ENCODE data around the gene CLTCL1.

Gene CLTCL1

GRCh38 chr22:19182472-19183157 is 108.9 kb downstream of the CLTCL1 start:
- CTCF ChIA-PET: no interaction called here

DNA sequence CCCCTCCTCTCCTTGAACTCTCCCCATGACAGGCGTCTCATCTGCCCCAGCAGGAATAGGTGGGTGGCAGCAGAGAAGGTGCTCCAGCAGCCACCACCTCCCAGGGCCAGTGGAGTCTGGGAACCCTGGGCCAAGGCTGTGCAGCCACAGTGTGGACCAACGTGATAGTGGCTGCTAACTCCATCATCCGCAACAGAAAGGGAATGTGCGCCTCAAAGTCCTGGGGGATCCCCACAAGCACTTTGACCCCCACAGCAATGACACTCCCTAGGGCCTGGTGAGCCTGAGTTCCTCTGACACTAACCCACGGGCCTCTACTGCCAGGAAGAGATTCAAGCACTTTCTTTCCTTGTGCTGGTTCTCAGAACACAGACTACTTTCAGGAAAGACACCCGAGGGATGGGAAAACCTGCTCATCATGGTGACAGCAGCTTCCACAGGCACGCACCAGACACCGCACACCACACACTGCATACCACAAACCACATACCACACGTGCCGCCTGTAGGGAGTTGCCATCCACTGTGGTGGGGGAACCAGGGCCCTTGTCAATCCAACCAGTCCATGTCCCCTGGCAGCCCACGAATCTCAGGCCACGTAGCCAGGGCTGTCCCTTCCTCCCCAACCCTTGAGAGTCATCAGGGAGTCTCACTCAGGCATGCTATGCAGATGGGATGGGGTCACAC is 109.6 kb downstream of the CLTCL1 start:
- POLR2A ChIA-PET: interaction anchor here (1.0 to 1.1 kb wide), 3 partner anchors 8 to 265 kb away, joined by 3 read pairs; partner anchors contain the start of genes C22orf39 and ESS2

More at GRCh38 chr22:19182472-19183157, 108.9 kb downstream of the CLTCL1 start:
- no peak for TF ChIP-seq FOXA1 (IDR thresholded peaks at IDR 0.05)
- no peak for TF ChIP-seq LEF1 (IDR thresholded peaks at IDR 0.05; ENCODE audit: borderline replicate concordance)
- TF ChIP-seq HDGF (IDR thresholded peaks at IDR 0.05; ENCODE audit: borderline replicate concordance): no peak
- TF ChIP-seq FOXM1 (IDR thresholded peaks at IDR 0.05; ENCODE audit: borderline replicate concordance): no peak
- TF ChIP-seq NFRKB (IDR thresholded peaks at IDR 0.05): no peak
- no peak for TF ChIP-seq ZNF384 (IDR thresholded peaks at IDR 0.05)
- TF ChIP-seq L3MBTL2 (conservative IDR thresholded peaks at IDR 0.05): no peak
- TF ChIP-seq PKNOX1 (IDR thresholded peaks at IDR 0.05): no peak
- TF ChIP-seq BHLHE40 (IDR thresholded peaks at IDR 0.05; ENCODE audit: borderline replicate concordance): no peak
- TF ChIP-seq TARDBP (IDR thresholded peaks at IDR 0.05): no peak
- no peak for TF ChIP-seq SP1 (IDR thresholded peaks at IDR 0.05)
- TF ChIP-seq FOXK2 (IDR thresholded peaks at IDR 0.05): no peak
- no peak for TF ChIP-seq ELF4 (IDR thresholded peaks at IDR 0.05)
- no peak for TF ChIP-seq SUZ12 (IDR thresholded peaks at IDR 0.05)
- TF ChIP-seq ARNT (IDR thresholded peaks at IDR 0.05): no peak
- TF ChIP-seq CTBP1 (IDR thresholded peaks at IDR 0.05; ENCODE audit: borderline replicate concordance): no peak
- no peak for DNase-seq (ENCODE audit: extremely low spot score)
- POLR2A ChIA-PET: interaction anchor here (1.0 to 1.1 kb wide), 4 partner anchors 8 to 264 kb away, joined by 3 to 4 read pairs (median 3); partner anchors contain the start of genes C22orf39 and ESS2

DNA sequence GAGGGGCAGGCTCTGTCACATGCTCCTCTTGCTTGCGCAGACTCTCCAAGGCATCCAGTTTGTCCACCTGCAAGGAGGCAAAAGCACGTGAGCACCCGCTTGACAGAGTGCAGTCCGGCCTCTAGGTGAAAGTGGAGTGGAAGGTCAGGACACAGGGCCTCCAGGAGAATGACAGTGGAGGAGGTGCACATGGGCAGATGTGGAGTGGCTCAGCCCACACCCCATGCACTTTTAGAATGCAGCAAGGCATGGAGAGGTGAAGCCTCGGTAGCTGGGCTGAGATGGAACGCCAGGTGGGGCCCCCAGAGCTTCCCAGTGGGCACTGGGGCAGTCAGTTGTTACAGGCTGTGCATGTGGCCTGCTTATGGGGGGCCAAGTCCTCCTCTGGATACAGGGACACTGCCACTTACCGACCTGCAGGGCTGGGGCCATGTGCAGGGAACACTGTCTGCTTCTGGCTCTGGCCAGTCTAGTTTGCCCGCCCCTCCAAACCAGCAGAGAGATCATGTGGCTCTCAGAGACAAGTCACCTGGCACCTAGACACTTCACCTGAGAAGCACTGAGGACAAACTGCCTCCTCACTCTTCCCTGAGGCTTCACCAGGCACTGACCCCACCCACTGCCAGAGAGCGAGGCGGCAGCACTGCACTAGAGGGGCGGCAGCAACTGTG is 110.6 kb downstream of the CLTCL1 start:
- TF ChIP-seq SP1 (IDR thresholded peaks at IDR 0.05): no peak
- TF ChIP-seq L3MBTL2 (conservative IDR thresholded peaks at IDR 0.05): no peak
- no peak for TF ChIP-seq NFRKB (IDR thresholded peaks at IDR 0.05)
- no peak for TF ChIP-seq LEF1 (IDR thresholded peaks at IDR 0.05; ENCODE audit: borderline replicate concordance)
- TF ChIP-seq ELF4 (IDR thresholded peaks at IDR 0.05): no peak
- TF ChIP-seq FOXA1 (IDR thresholded peaks at IDR 0.05): no peak
- no peak for TF ChIP-seq TARDBP (IDR thresholded peaks at IDR 0.05)
- TF ChIP-seq FOXK2 (IDR thresholded peaks at IDR 0.05): no peak
- no peak for TF ChIP-seq ZNF384 (IDR thresholded peaks at IDR 0.05)
- no peak for TF ChIP-seq FOXM1 (IDR thresholded peaks at IDR 0.05; ENCODE audit: borderline replicate concordance)
- TF ChIP-seq ARNT (IDR thresholded peaks at IDR 0.05): no peak
- TF ChIP-seq BHLHE40 (IDR thresholded peaks at IDR 0.05; ENCODE audit: borderline replicate concordance): no peak
- TF ChIP-seq SUZ12 (IDR thresholded peaks at IDR 0.05): no peak
- no peak for TF ChIP-seq CTBP1 (IDR thresholded peaks at IDR 0.05; ENCODE audit: borderline replicate concordance)
- no peak for TF ChIP-seq HDGF (IDR thresholded peaks at IDR 0.05; ENCODE audit: borderline replicate concordance)
- CTCF ChIA-PET: no interaction called here
- POLR2A ChIA-PET: no interaction called here
- no peak for DNase-seq (ENCODE audit: extremely low spot score)

More for the DNA sequence above, 109.6 kb downstream of the CLTCL1 start:
- no peak for TF ChIP-seq NFRKB (IDR thresholded peaks at IDR 0.05)
- no peak for TF ChIP-seq HDGF (IDR thresholded peaks at IDR 0.05; ENCODE audit: borderline replicate concordance)
- CTCF ChIA-PET: no interaction called here
- DNase-seq (ENCODE audit: extremely low spot score): no peak

DNA sequence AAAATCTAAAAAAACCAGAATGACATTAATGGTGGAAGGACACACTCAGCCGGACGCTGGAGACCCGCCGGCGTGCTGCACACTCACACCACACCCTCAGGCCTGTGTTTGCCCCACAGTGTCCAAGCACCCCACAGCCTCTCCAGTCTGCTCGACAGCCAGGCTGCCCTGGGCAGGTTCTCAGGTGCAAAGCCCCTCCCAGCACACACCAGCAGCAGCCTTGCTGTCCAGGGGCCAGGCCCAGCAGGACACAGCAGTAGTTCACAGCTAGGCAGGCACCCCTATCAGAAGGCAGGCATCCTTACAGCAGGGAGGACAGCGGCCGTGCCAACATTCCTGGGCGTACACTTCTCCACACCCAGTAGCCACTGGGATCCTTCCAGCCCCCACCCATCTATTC is 111.3 kb downstream of the CLTCL1 start:
- CTCF ChIA-PET: interaction anchor here (0.9 to 1.8 kb wide), 5 partner anchors 9 to 165 kb away, joined by 4 to 8 read pairs (median 5); no protein-coding TSS in a partner anchor
- POLR2A ChIA-PET: interaction anchor here (1.0 to 3.5 kb wide), 4 partner anchors 36 to 294 kb away, joined by 3 to 20 read pairs (median 8); partner anchors contain the start of genes CLTCL1, ESS2, HIRA and MRPL40
- no peak for DNase-seq (ENCODE audit: extremely low spot score)

GRCh38 chr22:19179497-19180048 is 111.9 kb downstream of the CLTCL1 start:
- peak; percentile 87 for DNase-seq (ENCODE audit: extremely low spot score)

More for the DNA sequence above, 111.3 kb downstream of the CLTCL1 start:
- TF ChIP-seq ARNT (IDR thresholded peaks at IDR 0.05) (no peak), TARDBP (IDR thresholded peaks at IDR 0.05) (no peak)

More at GRCh38 chr22:19179497-19180048, 111.9 kb downstream of the CLTCL1 start:
- CTCF ChIA-PET: interaction anchor here (0.5 to 1.8 kb wide), 12 partner anchors 10 to 452 kb away, joined by 3 to 8 read pairs (median 4); partner anchors contain the start of gene ESS2
- no peak for TF ChIP-seq ZNF384 (IDR thresholded peaks at IDR 0.05)
- no peak for TF ChIP-seq ELF4 (IDR thresholded peaks at IDR 0.05)
- no peak for TF ChIP-seq FOXA1 (IDR thresholded peaks at IDR 0.05)
- no peak for TF ChIP-seq FOXK2 (IDR thresholded peaks at IDR 0.05)
- TF ChIP-seq ARNT (IDR thresholded peaks at IDR 0.05): no peak
- TF ChIP-seq SUZ12 (IDR thresholded peaks at IDR 0.05): no peak
- no peak for TF ChIP-seq L3MBTL2 (conservative IDR thresholded peaks at IDR 0.05)
- no peak for TF ChIP-seq NFRKB (IDR thresholded peaks at IDR 0.05)
- no peak for TF ChIP-seq SP1 (IDR thresholded peaks at IDR 0.05)
- TF ChIP-seq FOXM1 (IDR thresholded peaks at IDR 0.05; ENCODE audit: borderline replicate concordance): no peak
- TF ChIP-seq TARDBP (IDR thresholded peaks at IDR 0.05): no peak
- no peak for TF ChIP-seq HDGF (IDR thresholded peaks at IDR 0.05; ENCODE audit: borderline replicate concordance)
- no peak for TF ChIP-seq BHLHE40 (IDR thresholded peaks at IDR 0.05; ENCODE audit: borderline replicate concordance)
- no peak for TF ChIP-seq LEF1 (IDR thresholded peaks at IDR 0.05; ENCODE audit: borderline replicate concordance)
- POLR2A ChIA-PET: interaction anchor here (0.7 to 3.5 kb wide), 10 partner anchors 10 to 300 kb away, joined by 3 to 20 read pairs (median 4); partner anchors contain the start of genes CDC45, CLTCL1, ESS2 and HIRA

All from HEK293T (cell line).